Measurements from ENCODE around the gene ZNF598. TPM values are rescaled to one million over a fixed set of nuclear protein-coding genes. Genes with fewer than 3 reads are reported as not detected.

ZNF598 gene
- total and polyA plus RNA-seq, 2 of the 13 experiments (the other 11 are each of a cell fraction or from before 2014, with no cell fraction given): 13.5 to 14.2 TPM

- TF ChIP-seq SNRNP70 (IDR thresholded peaks at IDR 0.05; ENCODE audit: low read depth, low read length) (no peak), PRPF4 (IDR thresholded peaks at IDR 0.05; ENCODE audit: low read depth, low read length, poor library complexity, severe bottlenecking) (no peak), NR2C2 (CRISPR knock-in tag; IDR thresholded peaks at IDR 0.05; ENCODE audit: borderline replicate concordance) (peak; percentile 83), ZNF7 (CRISPR knock-in tag; IDR thresholded peaks at IDR 0.05) (no peak), RFX3 (CRISPR knock-in tag; IDR thresholded peaks at IDR 0.05) (no peak), ZNF572 (CRISPR knock-in tag; IDR thresholded peaks at IDR 0.05) (0 out of 2 replicates have a peak, but pooled peaks have one; percentile 16), PRDM4 (CRISPR knock-in tag; IDR thresholded peaks at IDR 0.05; ENCODE audit: borderline replicate concordance) (no peak), PHF21A (CRISPR knock-in tag; IDR thresholded peaks at IDR 0.05) (peak; percentile 94), SATB2 (CRISPR knock-in tag; IDR thresholded peaks at IDR 0.05) (no peak), DR1 (CRISPR knock-in tag; IDR thresholded peaks at IDR 0.05) (no peak), BRCA1 (CRISPR knock-in tag; IDR thresholded peaks at IDR 0.05) (no peak), KDM4B (CRISPR knock-in tag; IDR thresholded peaks at IDR 0.05) (peak; percentile 52; the same call in 1 of the 2 replicates), IRF1 (CRISPR knock-in tag; IDR thresholded peaks at IDR 0.05; ENCODE audit: low read depth) (no peak), SMYD3 (CRISPR knock-in tag; IDR thresholded peaks at IDR 0.05) (no peak), GABPA (IDR thresholded peaks at IDR 0.05; ENCODE audit: low read depth, low read length) (no peak), GABPA (CRISPR knock-in tag; IDR thresholded peaks at IDR 0.05; ENCODE audit: low read depth) (peak; percentile 26; the same call in 1 of the 2 replicates), MAX (IDR thresholded peaks at IDR 0.05) (peak; percentile 80; the same call in 1 of the 2 replicates), ZBTB49 (CRISPR knock-in tag; IDR thresholded peaks at IDR 0.05; ENCODE audit: borderline replicate concordance) (no peak), TCF7 (IDR thresholded peaks at IDR 0.05; ENCODE audit: low read depth) (peak; percentile 54; the same call in 1 of the 2 replicates), ZNF777 (CRISPR knock-in tag; IDR thresholded peaks at IDR 0.05) (peak; percentile 59), HOXA3 (CRISPR knock-in tag; IDR thresholded peaks at IDR 0.05) (peak; percentile 67), NCOA1 (CRISPR knock-in tag; IDR thresholded peaks at IDR 0.05) (no peak), ZBTB7A (CRISPR knock-in tag; IDR thresholded peaks at IDR 0.05) (no peak; the same call in none of the 2 replicates), TRIM24 (CRISPR knock-in tag; IDR thresholded peaks at IDR 0.05) (no peak), ZFP90 (CRISPR knock-in tag; IDR thresholded peaks at IDR 0.05; ENCODE audit: borderline replicate concordance) (peak; percentile 83; the same call in 1 of the 2 replicates)
Measured at GRCh38 chr16:2039274-2040031, 29.8 kb upstream of the ZNF598 start (continued).

Data from HepG2 (cell line).